Transverse colon (tissue), 4 donors: Measurements from ENCODE around the gene LARP6. TPM values are rescaled to one million over a fixed set of nuclear protein-coding genes. Genes with fewer than 3 reads are reported as not detected.
"Not testable (repeated sequence)": the region's sequence is repeated elsewhere in the genome, so short reads cannot be mapped to it uniquely, and the experiment has no call there.

ENCODE experiments used
- DNase-seq: peaks from one replicate; pipeline ENCODE4 v3.0.0-alpha.2; 2019
- H3K27ac ChIP-seq, 4 donors: fragments of 200-600 bp; sonication (generic); 2 replicates each; pipeline ENCODE4 v1.5.1; 2016 to 2018; ENCODE audit warnings: inconsistent platforms in 4 of 4
- H3K27me3 ChIP-seq: fragments of 200-600 bp; sonication (generic); 2 replicates; pipeline ENCODE4 v1.5.1; 2017; ENCODE audit warnings: inconsistent platforms
- H3K36me3 ChIP-seq, 4 donors: fragments of 200-600 bp; sonication (generic); 2 replicates each; pipeline ENCODE4 v1.5.1; 2017 to 2019; ENCODE audit warnings: inconsistent platforms in 4 of 4
- H3K4me1 ChIP-seq, 4 donors: fragments of 200-600 bp; sonication (generic); 2 replicates each; pipeline ENCODE4 v1.5.1; 2017 to 2020; ENCODE audit warnings: inconsistent platforms in 4 of 4
- H3K4me3 ChIP-seq, 4 donors: fragments of 200-600 bp; sonication (generic); 1 replicate in 1 of 4; 2 replicates in 3 of 4; pipeline versions ENCODE4 v1.5.1 to v1.6.1; 2017 to 2019; ENCODE audit warnings: inconsistent platforms in 4 of 4
- H3K9me3 ChIP-seq, 2 donors: fragments of 200-600 bp; sonication (generic); 2 replicates each; pipeline ENCODE4 v1.5.1; 2017 to 2019; ENCODE audit warnings: inconsistent platforms in 2 of 2
- CTCF ChIP-seq, 5 experiments: fragments of 200-600 bp in 3 of 5; fragments of 450-650 bp in 2 of 5; sonication (generic) in 3 of 5; IDR thresholded peaks; 1 replicate in 2 of 5; 2 replicates in 3 of 5; pipeline ENCODE4 v1.5.1; 2016 to 2017; ENCODE audit warnings: antibody characterized with exemption in 5 of 5, inconsistent platforms in 3 of 5, mild to moderate bottlenecking in 2 of 5, moderate library complexity in 1 of 5
- EP300 ChIP-seq: sonication (generic); formaldehyde crosslinking; IDR thresholded peaks from one replicate; pipeline ENCODE4 v1.6.1; 2017; ENCODE audit warnings: antibody characterized with exemption, low read depth
- POLR2A ChIP-seq: fragments of 450-650 bp; IDR thresholded peaks from one replicate; pipeline ENCODE4 v1.6.1; 2016; ENCODE audit warnings: antibody characterized with exemption, mild to moderate bottlenecking, moderate library complexity
- POLR2AphosphoS5 ChIP-seq, 3 donors: sonication (generic); formaldehyde crosslinking; IDR thresholded peaks; one replicate each; pipeline ENCODE4 v1.6.1; 2016; ENCODE audit warnings: antibody characterized with exemption in 3 of 3
- WGBS, 2 donors: methylation state at CpG; one replicate each; pipeline ENCODE4 v1.1.5; 2018; ENCODE audit warnings: low coverage in 1 of 2; 5-methylcytosine and 5-hydroxymethylcytosine counted together
- in situ Hi-C, 4 donors: fragments of 200-750 bp; cut with MboI; loops; one replicate each; pipeline versions ENCODE4 v1.15.0 to v1.15.1; 2017; ENCODE audit warnings: low sequenced_read_pairs in 3 of 4, low pct_ligation_motif_present in 1 of 4, low pct_unique_long_range_greater_than_20kb in 1 of 4
- intact Hi-C: fragments of 100-400 bp; cut with DNase I; formaldehyde crosslinking; loops from one replicate; pipeline ENCODE4 v1.15.1; 2023; ENCODE audit warnings: low total_unique reads
- total RNA-seq, 4 donors: library from RNA; depleted of rRNA; stranded (reverse); fragments of >200 nt; gene quantifications; one replicate each; pipeline ENCODE4 v1.1.0, GENCODE V29; 2016

Gene LARP6
- total RNA-seq, 4 donors from 2014 or later: 0.75 to 41.0 (median 8.3) TPM

DNA sequence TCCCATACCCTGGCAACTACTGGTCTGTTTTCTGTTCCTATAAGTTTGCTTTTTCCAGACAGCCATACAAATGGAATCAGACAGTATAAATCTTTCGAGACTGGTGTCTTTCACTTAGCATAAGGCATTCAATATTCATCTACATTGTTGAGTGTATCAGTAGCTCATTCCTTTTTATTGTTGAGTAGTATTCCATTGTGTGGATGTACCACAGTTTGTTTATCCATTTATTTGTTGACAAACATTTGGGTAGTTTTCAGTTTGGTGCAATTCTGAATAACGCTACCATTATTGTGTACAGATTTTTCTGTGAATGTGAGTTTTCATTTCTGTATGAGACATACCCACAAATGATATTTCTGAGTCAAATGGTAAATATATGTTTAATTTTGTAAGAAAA is 35.4 kb downstream of the LARP6 start:
- Histone ChIP-seq H3K27me3 (no peaks in the 10 kb centered on the region), H3K9me3 (peaks cover 0 to 7% of the 10 kb centered on the region in 2 donors), H3K4me3 (no peak overlapping the region), H3K27ac (no peak overlapping the region), H3K4me1 (peaks cover 0 to 8% (median 0%) of the 10 kb centered on the region in 4 donors), H3K36me3 (no peaks in the 10 kb centered on the region)
- TF ChIP-seq CTCF (IDR thresholded peaks at IDR 0.05) (no peak), EP300 (no peak), POLR2A (no peak), POLR2AphosphoS5 (IDR thresholded peaks at IDR 0.05) (no peak)
- no peak for DNase-seq
- WGBS, 2 donors: 94 to 100% methylated on average over 2 of the region's 2 CpGs
- intact Hi-C loops (no loop called here), in situ Hi-C loops (loop anchor here in 3 of 4 donors (10.0 kb wide), 2 partner anchors 134 to 144 kb away; no protein-coding TSS in a partner anchor)

GRCh38 chr15:70817266-70817665 is 36.7 kb downstream of the LARP6 start:
- H3K4me3 ChIP-seq: no peak overlapping the region
- TF ChIP-seq EP300 (no peak), POLR2AphosphoS5 (IDR thresholded peaks at IDR 0.05) (no peak), POLR2A (no peak), CTCF (IDR thresholded peaks at IDR 0.05) (no peak)
- no peaks in the 10 kb centered on the region for H3K36me3 ChIP-seq
- no peak overlapping the region for H3K27ac ChIP-seq
- peaks cover 0 to 7% of the 10 kb centered on the region in 2 donors for H3K9me3 ChIP-seq
- in situ Hi-C loops: loop anchor here in 3 of 4 donors (10.0 kb wide), 2 partner anchors 132 to 142 kb away; no protein-coding TSS in a partner anchor
- DNase-seq: no peak
- H3K27me3 ChIP-seq: no peaks in the 10 kb centered on the region
- intact Hi-C loops: no loop called here
- H3K4me1 ChIP-seq: peaks cover 0 to 4% (median 0%) of the 10 kb centered on the region in 4 donors

GRCh38 chr15:70815604-70816003 is 38.4 kb downstream of the LARP6 start:
- in situ Hi-C loops (loop anchor here in 3 of 4 donors (10.0 kb wide), 2 partner anchors 131 to 141 kb away; no protein-coding TSS in a partner anchor), intact Hi-C loops (no loop called here)
- Histone ChIP-seq H3K27me3 (peaks cover 4% of the 10 kb centered on the region), H3K36me3 (no peaks in the 10 kb centered on the region), H3K4me1 (peaks cover 0 to 10% (median 0%) of the 10 kb centered on the region in 4 donors), H3K4me3 (no peak overlapping the region), H3K9me3 (peaks cover 0 to 7% of the 10 kb centered on the region in 2 donors), H3K27ac (no peak overlapping the region)
- TF ChIP-seq POLR2AphosphoS5 (IDR thresholded peaks at IDR 0.05) (no peak), CTCF (IDR thresholded peaks at IDR 0.05) (no peak), EP300 (no peak), POLR2A (no peak)
- 81 to 91% methylated on average over 5 of the region's 5 CpGs for WGBS, 2 donors
- no peak for DNase-seq

DNA sequence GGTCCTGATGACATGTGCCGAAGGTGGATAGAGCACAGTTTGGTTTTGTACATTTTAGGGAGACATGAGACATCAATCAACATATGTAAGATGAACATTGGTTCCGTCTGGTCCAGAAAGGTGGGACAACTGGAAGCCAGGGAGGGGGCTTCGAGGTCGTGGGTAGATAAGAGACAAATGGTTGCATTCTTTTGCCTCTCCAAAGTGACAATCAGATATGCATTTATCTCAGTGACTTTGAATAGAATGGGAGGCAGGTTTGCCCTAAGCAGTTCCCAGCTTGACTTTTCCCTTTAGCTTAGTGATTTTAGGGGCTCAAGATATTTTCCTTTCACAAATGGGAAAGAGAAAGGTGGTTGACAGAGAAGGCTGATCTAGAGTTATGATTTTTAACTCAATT is 38.9 kb downstream of the LARP6 start:
- H3K4me3 ChIP-seq, H3K36me3 ChIP-seq, H3K4me1 ChIP-seq, H3K27ac ChIP-seq, H3K27me3 ChIP-seq, H3K9me3 ChIP-seq, intact Hi-C loops, DNase-seq: not testable (repeated sequence)
- 61 to 73% methylated on average over 4 of the region's 4 CpGs for WGBS, 2 donors
- in situ Hi-C loops: loop anchor here in 3 of 4 donors (10.0 kb wide), 2 partner anchors 130 to 140 kb away; no protein-coding TSS in a partner anchor

DNA sequence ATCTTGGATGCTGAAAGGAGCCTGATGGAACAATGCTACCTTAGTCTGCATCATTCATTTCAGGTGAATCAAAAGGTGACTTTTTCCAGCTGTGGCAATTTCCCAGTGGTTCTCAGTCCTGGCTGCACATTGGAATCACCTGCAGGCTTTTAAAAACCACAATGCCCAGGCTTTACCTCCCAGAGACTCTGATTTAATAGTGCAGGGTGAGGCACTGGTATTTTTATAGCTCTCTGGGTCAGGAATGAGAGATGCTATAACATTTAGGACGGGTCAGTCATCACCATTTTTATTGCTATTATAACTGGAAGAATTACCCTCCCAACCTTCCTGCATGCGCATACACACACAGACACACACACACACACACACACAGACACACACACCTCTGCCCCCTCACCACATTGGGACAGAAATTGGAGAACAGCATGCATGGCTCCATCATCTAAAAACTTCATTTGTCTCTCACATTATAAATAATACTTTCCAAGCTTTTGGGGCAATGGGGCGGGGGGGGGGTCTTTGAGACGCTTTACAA is 41.1 kb downstream of the LARP6 start:
- H3K4me3 ChIP-seq: no peak overlapping the region
- no peak for DNase-seq

More for the DNA sequence above, 41.1 kb downstream of the LARP6 start:
- Histone ChIP-seq H3K4me1 (peaks cover 0 to 10% (median 0%) of the 10 kb centered on the region in 4 donors), H3K36me3 (no peaks in the 10 kb centered on the region), H3K27ac (no peak overlapping the region), H3K27me3 (peaks cover 4% of the 10 kb centered on the region), H3K9me3 (no peaks in the 10 kb centered on the region)
- in situ Hi-C loops: loop anchor here in 3 of 4 donors (10.0 kb wide), 2 partner anchors 128 to 138 kb away; no protein-coding TSS in a partner anchor
- intact Hi-C loops: loop anchor here (5.0 kb wide), 1 partner anchor 141 kb away; no protein-coding TSS in a partner anchor
- TF ChIP-seq POLR2A: no peak
- no peak for TF ChIP-seq POLR2AphosphoS5 (IDR thresholded peaks at IDR 0.05)
- TF ChIP-seq CTCF (IDR thresholded peaks at IDR 0.05): no peak
- no peak for TF ChIP-seq EP300
- WGBS, 2 donors: 71 to 72% methylated on average over 2 to 4 of the region's 4 CpGs
